Occipital lobe (tissue), 2 donors: ENCODE results near the gene SAMD5. TPM values are rescaled to one million over a fixed set of nuclear protein-coding genes. Genes with fewer than 3 reads are reported as not detected.
"Not testable (repeated sequence)": the region's sequence is repeated elsewhere in the genome, so short reads cannot be mapped to it uniquely, and the experiment has no call there.

ENCODE experiments used
- DNase-seq: peaks from one replicate; lab custom pipeline; 2025; lab: John Stamatoyannopoulos, UW
- total RNA-seq: library from RNA; depleted of rRNA; stranded (reverse); fragments of >200 nt; gene quantifications from one replicate; pipeline ENCODE4 v1.2.3, GENCODE V29; 2014

The SAMD5 gene
- total RNA-seq, 1 donor from 2014 or later, result 17.6 TPM

DNA sequence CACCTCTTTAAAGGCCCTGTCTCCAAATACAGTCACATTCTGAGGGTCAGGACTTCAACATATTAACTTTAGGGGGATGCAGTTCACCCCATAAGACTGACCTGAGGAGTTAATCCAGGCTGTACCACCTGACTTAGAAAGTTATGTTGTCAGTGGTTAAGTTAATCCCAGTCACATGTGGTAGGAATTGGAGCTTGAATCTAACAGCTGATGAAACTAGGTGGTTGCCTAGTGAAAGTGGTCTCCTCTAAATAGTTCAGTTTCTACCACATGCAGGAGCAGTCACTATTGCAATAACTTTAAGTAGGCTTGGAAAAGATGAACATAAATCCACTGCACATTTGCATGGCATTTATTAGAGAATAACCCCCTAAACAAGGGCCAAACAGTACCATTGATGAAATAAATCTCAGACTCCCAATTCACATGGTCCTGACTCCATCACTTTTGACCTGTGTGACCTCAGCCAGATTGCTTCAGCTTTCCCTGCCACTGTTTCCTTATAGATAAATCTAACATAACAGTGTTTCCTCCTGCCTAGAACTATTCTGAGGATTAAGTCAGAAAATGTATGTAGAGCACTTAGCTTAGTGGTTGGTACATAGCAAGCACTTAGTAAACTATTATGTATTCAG is 20.1 kb downstream of the SAMD5 start:
- DNase-seq, result no peak

DNA sequence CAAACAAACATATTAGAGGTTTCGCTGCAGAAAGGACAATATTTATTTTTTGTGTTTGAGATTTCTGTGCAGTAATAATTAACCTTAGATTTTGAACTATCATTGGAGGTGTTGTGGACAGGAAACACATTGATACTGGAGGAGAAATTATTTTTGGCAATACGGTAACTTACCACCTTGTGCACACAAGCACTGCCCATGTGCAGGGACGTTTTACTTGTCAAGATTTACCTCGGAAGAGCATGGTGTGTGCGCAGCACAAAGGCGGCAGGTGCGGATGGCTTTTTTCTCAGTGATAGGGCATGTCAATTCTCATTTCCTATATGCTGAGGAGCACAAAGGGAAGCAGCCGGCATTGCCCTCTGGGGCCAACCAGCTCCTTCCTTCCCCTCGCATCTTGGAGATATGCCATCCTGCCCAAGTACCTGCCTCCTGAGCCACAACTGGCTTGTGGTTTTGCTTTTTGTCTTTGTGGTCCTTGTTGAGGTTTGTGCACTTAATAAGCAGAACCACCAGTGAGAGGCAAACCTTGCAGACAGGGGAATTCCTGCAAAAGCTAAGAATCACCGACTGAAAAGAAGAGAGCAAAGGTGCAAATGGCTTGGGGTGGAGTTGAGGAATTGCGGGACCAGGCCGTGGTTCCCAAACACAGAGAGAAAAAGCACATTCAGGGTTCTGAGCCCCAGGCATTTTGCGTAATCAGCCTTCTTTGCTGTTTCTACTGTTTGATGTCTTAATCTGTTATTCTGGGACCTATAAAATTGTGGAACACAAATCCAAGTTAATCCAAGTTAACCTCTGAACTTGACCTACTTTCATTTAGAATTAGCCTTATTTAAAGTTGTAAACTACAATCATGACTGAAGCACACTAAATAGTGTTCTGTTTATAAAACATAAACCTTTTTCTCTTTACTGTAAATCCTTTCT is 21.9 kb downstream of the SAMD5 start:
- no peak for DNase-seq

DNA sequence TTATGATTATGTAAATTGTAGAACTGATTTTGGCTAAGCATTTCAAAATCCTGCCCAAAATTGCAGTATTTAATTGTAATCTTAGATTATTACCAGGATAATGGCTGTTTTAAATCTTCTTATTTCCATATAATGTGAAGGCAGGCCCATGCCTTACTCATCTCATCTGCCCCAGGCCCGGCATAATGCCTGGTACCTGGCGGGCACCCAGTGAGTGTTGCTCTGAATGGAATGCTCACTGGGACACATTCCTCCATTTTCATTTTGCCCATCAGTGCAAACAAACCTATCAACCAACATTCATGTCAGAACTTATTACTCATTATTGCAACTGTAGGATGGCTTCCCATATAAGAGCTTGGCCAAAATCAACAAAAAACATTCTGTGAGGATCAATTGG is 22.8 kb downstream of the SAMD5 start:
- DNase-seq, result no peak

DNA sequence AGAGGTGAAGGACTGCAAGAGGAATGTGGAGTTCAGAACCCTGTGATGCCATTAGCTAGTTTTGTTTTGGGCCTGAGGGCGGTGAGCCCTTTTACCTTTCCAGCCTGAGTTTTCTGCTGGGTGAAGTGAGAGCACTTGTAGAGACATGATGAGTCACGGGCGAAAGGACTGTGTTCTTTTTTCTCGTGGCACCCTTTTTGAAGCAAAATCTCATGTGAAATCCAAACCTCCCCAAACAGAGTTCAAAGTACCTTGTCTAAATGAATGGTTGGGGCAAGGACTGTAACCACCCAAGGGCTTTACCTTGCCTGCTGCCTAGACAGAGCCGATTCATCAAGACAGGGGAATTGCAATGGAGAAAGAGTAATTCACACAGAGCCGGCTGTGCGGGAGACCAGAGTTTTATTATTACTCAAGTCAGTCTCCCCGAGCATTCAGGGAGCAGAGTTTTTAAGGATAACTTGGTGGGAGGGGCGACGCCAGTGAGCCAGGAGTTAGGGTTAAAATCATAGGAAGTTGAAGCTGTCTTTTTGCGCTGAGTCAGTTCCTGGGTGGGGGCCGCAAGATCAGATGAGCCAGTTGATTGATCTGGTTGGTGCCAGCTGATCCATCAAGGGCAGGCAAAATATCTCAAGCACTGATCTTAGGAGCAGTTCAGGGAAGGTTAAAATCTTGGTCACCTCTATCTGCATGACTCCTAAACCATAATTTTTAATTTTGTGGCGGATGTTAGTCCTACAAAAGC is 25.8 kb downstream of the SAMD5 start:
- DNase-seq, result no peak

DNA sequence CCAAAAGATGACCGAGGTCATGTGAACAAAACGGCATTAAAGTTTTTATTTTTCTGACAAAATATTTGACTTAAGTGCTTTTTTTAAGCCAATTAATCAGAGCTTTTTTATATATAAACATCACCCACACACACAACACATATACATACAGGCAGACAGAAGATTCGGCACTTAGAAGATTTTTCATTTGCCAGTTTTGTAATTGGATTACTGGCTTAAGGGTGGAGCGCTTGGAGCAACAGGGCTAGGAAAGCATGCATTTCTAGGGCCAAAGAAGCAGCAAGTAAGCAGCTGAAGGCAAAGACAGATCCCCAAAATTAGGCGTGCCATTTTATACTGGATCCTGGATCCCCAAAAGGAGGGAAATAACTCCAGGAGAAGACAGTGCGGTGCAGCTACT is 30.3 kb downstream of the SAMD5 start:
- DNase-seq, result no peak

DNA sequence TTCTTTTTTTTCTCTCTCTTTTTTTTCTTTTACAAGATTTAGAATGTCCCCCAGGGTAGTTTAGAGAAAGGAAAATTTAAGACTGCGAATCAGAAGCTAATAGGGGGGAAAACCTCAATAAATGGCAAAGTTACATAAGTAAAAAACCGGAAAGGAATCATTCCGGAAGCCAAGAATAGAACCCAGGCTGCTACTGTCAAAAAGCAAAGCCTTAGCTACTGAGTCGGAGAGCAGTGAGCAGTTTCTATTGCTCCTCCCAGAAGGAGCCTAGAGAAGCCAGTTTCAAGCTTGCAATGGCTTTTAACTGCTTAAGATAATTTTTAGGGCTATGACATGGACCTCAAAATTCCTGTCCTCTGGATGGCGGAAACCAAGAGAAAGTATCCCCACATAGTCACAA is 31.6 kb downstream of the SAMD5 start:
- no peak for DNase-seq

DNA sequence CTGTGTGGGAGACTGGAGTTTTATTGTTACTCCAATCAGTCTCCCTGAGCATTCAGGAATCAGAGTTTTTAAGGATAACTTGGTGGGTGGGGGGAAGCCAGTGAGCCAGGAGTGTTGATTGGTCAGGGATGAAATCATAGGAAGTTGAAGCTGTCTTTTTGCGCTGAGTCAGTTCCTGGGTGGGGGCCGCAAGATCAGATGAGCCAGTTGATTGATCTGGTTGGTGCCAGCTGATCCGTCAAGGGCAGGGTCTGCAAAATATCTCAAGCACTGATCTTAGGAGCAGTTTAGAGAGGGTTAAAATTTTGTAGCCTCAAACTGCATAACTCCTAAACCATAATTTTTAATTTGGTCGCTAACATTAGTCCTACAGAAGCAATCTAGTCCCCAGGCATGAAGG is 33.9 kb downstream of the SAMD5 start:
- not testable (repeated sequence) for DNase-seq

DNA sequence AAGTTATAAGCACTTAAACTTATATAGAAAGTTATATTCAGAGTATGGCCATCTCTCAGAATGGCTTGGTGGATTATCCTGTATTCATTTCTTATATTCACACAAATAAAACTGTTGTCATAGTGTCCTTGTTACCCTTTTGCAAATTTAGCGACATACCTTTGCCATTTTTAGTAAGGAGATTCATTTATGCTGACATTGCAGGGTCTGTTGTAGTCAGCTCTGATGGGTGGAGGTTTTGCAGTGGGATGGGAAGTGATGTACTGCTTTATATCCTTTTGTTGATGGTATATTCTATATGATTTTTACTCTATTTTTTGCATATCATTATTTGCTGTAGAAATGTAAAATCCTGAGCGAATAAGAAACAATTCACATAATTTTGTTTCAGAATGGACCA is 35.9 kb downstream of the SAMD5 start:
- no peak for DNase-seq

DNA sequence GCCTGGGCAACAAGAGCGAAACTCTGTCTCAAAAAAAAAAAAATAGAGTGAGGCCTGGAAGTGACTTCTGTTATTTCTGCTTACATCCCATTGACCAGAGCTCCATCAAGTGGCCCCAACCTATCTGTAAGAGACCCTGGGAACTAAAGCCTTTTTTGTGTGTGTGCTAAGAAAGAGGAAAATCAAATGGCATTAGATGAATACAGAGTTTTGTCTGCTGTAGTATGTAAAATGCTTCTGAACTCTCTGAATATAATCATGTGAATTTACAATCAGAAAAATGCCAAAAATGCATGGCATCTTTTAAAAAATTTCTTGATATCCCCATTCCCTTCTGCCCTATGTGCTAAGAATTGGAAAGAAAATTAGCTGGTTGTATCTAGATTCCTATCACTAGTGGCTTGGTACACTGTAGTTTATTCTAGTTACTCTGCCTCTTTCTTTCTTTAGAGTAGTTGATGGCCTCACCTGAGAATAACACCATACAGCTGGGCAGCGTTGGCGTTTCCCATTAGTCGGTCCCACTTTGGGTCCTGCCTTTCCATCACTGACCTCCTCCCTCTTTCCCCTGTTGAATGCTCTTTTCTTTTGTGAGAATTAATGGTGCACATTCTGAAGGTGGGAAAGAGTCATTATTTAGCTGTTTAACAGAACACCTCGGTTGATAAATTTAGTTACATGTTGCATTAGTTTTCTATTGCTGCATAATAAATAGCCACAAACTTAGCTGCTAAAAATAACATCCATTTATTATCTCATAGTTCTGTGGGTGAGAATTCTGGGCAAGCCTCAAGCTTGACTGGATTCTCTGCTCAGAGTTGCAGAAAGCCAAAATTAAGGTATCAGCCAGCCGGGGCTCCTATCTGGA is 38.2 kb downstream of the SAMD5 start:
- DNase-seq, result no peak

DNA sequence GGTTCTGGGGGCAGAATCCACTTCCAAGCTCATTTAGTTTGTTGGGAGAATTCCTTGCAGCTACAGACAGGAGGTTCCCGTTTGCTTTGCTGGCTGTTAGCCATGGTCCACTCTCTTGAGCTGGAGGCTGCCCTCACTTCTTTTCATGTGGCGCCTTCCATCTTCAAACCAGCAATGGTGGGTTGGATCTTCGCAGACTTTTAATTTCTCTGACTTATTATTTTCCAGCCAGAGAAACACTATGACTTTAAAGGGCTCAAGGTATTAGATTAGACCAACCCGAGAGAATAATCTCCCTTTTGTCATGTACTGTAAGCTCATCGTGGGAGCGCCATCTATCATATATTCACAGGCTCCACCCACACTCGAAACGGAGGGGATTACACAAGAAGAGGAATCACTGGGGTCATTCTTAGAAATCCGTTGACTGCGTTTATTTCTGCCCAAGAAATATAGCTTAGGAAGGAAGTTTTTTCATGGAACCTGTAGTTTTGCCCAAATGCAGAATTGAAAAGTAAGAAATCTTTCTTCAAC is 38.9 kb downstream of the SAMD5 start:
- DNase-seq, result no peak

DNA sequence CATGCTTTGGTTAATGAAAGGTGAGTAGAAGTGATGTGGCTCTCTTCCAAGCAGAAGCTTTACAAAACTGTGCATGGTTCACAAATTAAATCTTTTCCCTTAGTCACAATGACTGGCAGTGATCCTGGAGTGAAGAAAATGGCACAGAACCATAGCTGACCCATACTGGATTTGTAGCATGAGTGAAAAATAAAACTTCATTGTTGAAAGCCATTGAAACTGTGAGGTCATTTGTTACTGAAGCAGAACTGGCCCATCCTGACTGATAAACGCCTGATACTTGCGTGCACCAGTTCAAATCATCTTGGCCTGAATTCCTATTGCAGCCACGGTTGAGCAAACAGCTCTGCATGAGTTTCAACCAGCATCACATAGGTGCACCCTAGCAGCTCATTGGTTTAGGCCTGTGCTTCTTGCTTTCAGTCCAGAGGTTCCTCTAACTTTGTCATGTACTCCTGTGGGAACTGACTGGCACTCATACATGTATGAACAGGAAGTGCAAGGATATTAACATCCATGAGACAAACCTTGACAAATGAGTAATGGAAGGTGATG is 40.5 kb downstream of the SAMD5 start:
- no peak for DNase-seq

DNA sequence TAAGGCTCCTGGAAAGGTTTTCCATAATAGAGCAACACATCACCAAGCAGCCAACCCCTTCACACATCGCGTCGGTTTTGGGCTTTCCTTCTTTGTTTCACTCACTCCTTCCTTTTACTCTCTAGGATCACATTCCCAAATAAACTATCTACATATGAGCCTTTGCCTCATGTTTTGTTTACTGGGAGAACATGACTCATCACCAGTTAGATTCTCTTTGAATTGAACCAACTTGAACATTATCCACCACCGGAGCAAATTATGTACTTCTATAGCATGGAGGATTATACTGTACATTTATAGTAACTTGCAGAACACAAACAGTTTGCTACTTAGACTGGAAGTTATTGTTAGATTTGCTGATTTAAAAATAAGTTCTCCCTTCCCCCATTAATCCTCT is 41.0 kb downstream of the SAMD5 start:
- DNase-seq, result no peak

DNA sequence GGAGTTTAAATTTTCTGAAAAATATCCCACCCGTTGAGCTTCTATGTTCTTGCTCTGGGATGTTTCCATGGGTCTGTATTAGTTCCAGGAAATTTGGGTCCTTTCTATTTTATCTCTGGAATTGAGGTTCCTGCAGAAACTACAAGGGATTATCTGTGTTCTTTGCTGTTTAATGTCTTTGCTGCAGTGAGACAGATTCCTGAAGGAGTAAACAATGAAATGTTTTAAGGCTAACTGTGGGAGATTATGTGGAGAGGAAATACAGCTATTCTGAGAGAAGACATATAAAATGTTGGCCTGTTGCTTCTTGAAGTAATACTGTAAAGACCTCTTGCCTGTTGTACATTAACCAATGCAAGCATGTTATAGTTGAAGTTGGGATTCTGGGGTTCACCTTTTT is 43.5 kb downstream of the SAMD5 start:
- no peak for DNase-seq

DNA sequence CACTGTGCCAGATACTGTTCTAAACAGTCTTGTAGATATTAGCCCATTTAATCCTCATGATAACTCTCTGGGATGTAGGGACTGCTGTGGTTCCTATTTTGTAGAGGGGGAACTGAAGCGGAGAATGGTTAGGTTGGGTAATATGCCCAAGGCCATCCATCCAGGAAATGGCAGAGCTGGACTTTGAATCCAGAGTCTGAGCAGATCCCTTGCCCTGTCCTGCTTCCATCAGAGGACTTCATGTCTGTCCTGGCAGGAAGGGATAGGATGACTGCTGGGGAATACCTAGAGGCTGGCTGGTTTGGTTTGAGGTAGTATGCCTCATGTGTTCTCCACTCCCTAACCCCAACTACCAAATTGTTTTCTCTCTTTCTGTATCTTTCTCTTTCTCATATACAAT is 44.6 kb downstream of the SAMD5 start:
- no peak for DNase-seq

DNA sequence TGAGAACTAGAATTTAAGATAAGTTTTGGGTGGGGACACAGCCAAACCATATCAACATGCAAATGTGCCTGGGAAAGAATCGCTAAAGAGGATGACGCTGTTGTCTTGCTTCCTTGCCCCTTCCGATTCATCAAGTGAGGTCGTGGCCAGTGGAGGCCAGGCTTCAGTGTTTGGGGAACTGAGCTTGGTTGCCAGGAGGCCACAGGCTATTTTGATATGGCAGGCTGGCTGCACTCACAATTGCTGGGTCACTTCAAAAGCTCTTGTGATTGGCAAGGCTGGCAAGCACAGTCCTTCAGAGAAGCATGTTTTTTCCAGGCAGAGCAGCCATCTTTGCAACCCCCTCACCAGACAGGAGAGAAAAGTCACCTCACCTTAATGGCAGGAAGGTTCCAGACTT is 45.8 kb downstream of the SAMD5 start:
- no peak for DNase-seq

DNA sequence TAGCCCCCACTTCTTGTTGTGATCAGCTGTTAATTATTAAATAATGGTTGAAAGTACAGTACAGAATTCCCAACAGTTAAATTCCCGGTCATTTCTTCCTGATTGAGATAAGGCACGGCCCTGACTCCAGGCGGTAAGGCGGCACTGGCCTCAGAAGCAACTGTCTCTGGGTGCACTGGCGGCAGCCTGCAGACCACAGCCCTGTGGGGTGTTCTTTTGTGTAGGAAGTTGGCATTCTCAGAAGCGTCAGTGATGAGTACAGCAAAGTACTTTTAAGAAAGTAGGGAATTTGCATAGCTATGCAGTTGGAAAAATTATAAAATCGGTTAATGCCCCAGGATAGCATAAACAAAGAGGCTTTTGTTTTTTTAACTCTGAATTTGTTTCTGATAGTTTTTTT is 50.5 kb downstream of the SAMD5 start:
- DNase-seq, result no peak

DNA sequence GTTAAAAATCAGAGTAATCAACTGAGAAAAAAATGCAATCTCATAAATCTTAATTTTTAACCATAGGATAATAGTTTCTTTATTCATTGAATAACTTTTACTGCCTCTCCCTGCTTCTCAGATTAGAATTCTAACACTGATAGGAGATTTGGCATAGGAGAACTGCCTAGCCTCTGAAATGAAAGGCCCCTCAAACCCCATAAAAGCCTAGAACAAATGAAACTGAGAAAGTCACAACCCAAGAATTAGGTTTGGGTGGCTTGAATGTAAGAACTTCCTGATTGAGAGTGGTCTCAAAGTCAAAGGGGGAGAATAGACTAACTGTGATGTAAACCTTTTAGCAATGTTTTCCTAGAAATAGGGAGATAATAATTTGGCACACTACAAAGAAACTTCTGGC is 52.2 kb downstream of the SAMD5 start:
- DNase-seq, result no peak

DNA sequence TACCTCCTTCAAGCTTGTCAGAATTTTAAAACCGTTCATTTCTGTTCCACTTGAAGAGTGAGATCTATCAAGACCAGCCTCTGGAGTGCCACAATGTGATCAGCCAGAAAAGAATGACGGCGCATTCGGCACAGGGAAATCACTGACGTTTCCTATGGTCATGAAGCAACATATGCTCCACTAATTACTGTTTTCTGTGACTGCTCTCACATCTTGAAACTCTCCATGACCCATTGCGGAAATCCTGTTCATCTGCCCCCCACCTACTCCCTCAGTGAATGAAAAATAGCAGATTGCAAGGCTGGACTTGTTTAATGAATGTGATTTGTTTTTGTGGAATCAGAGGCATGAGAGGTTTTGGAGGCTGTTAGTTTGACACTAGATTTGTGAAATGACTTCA is 53.2 kb downstream of the SAMD5 start:
- DNase-seq, result no peak

DNA sequence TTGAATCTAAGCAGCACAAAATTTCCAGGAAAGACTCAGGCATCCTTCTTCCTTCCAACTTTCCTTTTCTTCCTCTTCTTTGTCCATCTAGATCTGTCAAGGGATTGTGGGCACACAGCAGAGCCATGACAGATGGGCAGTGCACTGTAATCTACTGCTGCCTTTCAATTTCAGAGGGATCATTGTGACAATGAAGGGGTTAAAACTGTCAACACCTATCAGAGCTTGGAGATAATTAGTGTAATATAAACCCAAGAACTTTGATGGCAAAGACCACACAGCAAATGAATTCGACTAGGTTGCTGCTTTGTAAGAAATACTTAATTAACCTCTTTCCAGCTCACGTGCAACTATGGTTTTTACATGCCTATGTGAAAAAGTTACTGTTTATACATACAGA is 55.0 kb downstream of the SAMD5 start:
- DNase-seq, result no peak

DNA sequence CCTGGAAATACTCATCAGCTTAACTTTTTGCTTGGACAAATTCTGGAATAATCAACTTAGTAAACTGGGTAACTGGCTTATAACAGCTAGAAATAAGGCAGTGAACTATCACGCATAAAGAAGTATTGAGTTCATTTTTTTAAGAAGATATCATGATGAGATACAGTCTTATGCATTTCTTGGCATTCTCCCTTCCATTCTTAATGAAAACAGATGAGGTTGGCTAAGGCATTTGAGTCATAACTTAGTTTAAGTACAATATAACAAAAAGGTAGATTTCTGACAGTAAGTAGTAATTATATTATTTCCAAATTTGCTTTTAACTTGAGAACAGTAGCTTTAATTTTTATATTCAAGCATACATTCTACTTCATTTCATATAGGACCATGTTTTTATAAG is 56.1 kb downstream of the SAMD5 start:
- DNase-seq, result no peak
